Measurements from ENCODE around the gene MCF2L.

MCF2L gene

GRCh38 chr13:113040031-113040430 lies 71.0 kb downstream of the MCF2L start:
- DNase-seq, result no peak

- DNase-seq, result no peak
Observed at GRCh38 chr13:113040597-113041292, 71.7 kb downstream of the MCF2L start.

GRCh38 chr13:113041293-113041690 lies 72.3 kb downstream of the MCF2L start:
- DNase-seq, result no peak

- DNase-seq, result no peak
Observed at GRCh38 chr13:113041896-113042295, 72.9 kb downstream of the MCF2L start.

GRCh38 chr13:113042456-113042855 lies 73.4 kb downstream of the MCF2L start:
- no peak for DNase-seq

GRCh38 chr13:113043001-113043630 lies 74.1 kb downstream of the MCF2L start:
- no peak for DNase-seq

- DNase-seq, result no peak
Observed at GRCh38 chr13:113043931-113044330, 74.9 kb downstream of the MCF2L start.

GRCh38 chr13:113044391-113045114 lies 75.5 kb downstream of the MCF2L start:
- no peak for DNase-seq

- DNase-seq, result no peak
Observed at GRCh38 chr13:113045251-113046127, 76.5 kb downstream of the MCF2L start.

- DNase-seq, result no peak
Observed at GRCh38 chr13:113046128-113046882, 77.3 kb downstream of the MCF2L start.

GRCh38 chr13:113046883-113047244 lies 77.8 kb downstream of the MCF2L start:
- no peak for DNase-seq

GRCh38 chr13:113047587-113047986 lies 78.6 kb downstream of the MCF2L start:
- DNase-seq, result no peak

- DNase-seq, result no peak
Observed at GRCh38 chr13:113048766-113049165, 79.8 kb downstream of the MCF2L start.

- DNase-seq, result no peak
Observed at GRCh38 chr13:113049521-113049941, 80.5 kb downstream of the MCF2L start.

GRCh38 chr13:113049981-113050380 lies 81.0 kb downstream of the MCF2L start:
- no peak for DNase-seq

GRCh38 chr13:113050734-113051431 lies 81.9 kb downstream of the MCF2L start:
- no peak for DNase-seq

- DNase-seq, result no peak
Observed at GRCh38 chr13:113051641-113052040, 82.6 kb downstream of the MCF2L start.

- DNase-seq, result no peak
Observed at GRCh38 chr13:113052206-113052605, 83.2 kb downstream of the MCF2L start.

- no peak for DNase-seq
Observed at GRCh38 chr13:113052971-113053370, 84.0 kb downstream of the MCF2L start.

- no peak for DNase-seq
Observed at GRCh38 chr13:113053376-113053775, 84.4 kb downstream of the MCF2L start.

- DNase-seq, result no peak
Observed at GRCh38 chr13:113053801-113054604, 85.0 kb downstream of the MCF2L start.

All from T1000 (cell line).